Measurements from ENCODE around the gene PCED1B.

DNA sequence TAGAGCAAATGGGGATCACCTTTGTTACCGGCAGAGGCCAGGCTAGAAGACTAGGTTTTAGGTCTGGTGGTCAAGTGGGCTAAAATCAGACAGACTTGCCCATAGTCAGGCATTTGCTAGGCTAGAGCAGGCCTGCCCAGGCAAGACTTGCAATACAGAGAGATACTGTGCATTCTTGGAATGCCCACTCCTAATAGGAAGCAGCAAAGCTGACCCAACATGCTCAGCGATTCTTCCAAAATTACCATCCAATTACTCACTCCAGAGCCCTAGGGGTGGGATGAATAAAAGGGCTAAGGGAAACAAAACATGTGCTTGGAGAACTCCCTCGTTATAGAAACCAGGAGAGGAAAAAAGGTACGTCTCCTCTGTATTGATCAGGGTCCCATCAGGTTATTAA, 188.2 kb downstream of the PCED1B start:
- TF ChIP-seq CTCF (IDR thresholded peaks at IDR 0.05) = no peak
- no peak for TF ChIP-seq POLR2A (IDR thresholded peaks at IDR 0.05)

Data from testis (tissue), 2 donors.